WI38 (cell line): ENCODE results near the gene IFT20.

Source experiments
- H3K4me3 ChIP-seq: 2 replicates; pipeline ENCODE4 v1.5.1; 2011; ENCODE audit warnings: low read depth, mild to moderate bottlenecking, control low read depth, low read length
- CTCF ChIP-seq: IDR thresholded peaks from 2 replicates; pipeline ENCODE4 v1.5.1; 2012; ENCODE audit warnings: low read depth, mild to moderate bottlenecking, control low read depth, low read length

IFT20 gene

GRCh38 chr17:28317099-28317965 is 17.9 kb downstream of the IFT20 start:
- no peak overlapping the region for H3K4me3 ChIP-seq

GRCh38 chr17:28315846-28316705 is 19.2 kb downstream of the IFT20 start:
- TF ChIP-seq CTCF = no peak

More at GRCh38 chr17:28317099-28317965, 17.9 kb downstream of the IFT20 start:
- TF ChIP-seq CTCF = no peak

GRCh38 chr17:28313841-28314240 is 21.4 kb downstream of the IFT20 start:
- H3K4me3 ChIP-seq = no peak overlapping the region
- TF ChIP-seq CTCF = no peak

More at GRCh38 chr17:28315846-28316705, 19.2 kb downstream of the IFT20 start:
- H3K4me3 ChIP-seq = no peak overlapping the region

- no peak for TF ChIP-seq CTCF
- H3K4me3 ChIP-seq = no peak overlapping the region
These were observed 28.3 kb downstream of the IFT20 start for GRCh38 chr17:28306954-28307401.

GRCh38 chr17:28298449-28298848 is 36.8 kb downstream of the IFT20 start:
- no peak for TF ChIP-seq CTCF
- no peak overlapping the region for H3K4me3 ChIP-seq

- no peak for TF ChIP-seq CTCF
These were observed 39.3 kb downstream of the IFT20 start for GRCh38 chr17:28295677-28296578.

More at GRCh38 chr17:28295677-28296578, 39.3 kb downstream of the IFT20 start:
- H3K4me3 ChIP-seq = no peak overlapping the region
